Body of pancreas (tissue), 2 donors: Measurements from ENCODE around the gene YBX1. TPM values are rescaled to one million over a fixed set of nuclear protein-coding genes. Genes with fewer than 3 reads are reported as not detected.

Source experiments
- total RNA-seq, 2 donors: library from RNA; depleted of rRNA; stranded (reverse); fragments of >200 nt; gene quantifications; one replicate each; pipeline ENCODE4 v1.1.0, GENCODE V29; 2016

The YBX1 gene
- total RNA-seq, 2 donors from 2014 or later = 131 to 170 TPM

Other genes with a start within 250 kb of the YBX1 start
- gene ZMYND12, start 226.4 kb upstream of the YBX1 start, total RNA-seq = 1 to 10 TPM; 1.0 to 1.3 TPM
- 10 to 100 TPM; 25.9 to 27.4 TPM for gene PPCS, start 225.9 kb upstream of the YBX1 start, total RNA-seq
- gene CCDC30, start 219.1 kb upstream of the YBX1 start, total RNA-seq = 1 to 10 TPM; 2.3 to 8.9 TPM
- 1 to 10 TPM; 4.6 to 7.8 TPM for gene PPIH, start 24.0 kb upstream of the YBX1 start, total RNA-seq
- not detected for gene CLDN19, start 57.8 kb downstream of the YBX1 start, total RNA-seq
- gene P3H1, start 84.6 kb downstream of the YBX1 start, total RNA-seq = 10 to 100 TPM; 16.9 to 34.9 TPM
- 1 to 10 TPM; 2.0 to 2.1 TPM for gene C1orf50, start 84.8 kb downstream of the YBX1 start, total RNA-seq
- gene TMEM269, start 102.6 kb downstream of the YBX1 start, total RNA-seq = not detected
- gene ERMAP, start 134.7 kb downstream of the YBX1 start, total RNA-seq = 10 to 100 TPM in 1 of 2 donors, 1 to 10 TPM in 1; 8.8 to 11.9 TPM
- gene SVBP, start 135.0 kb downstream of the YBX1 start, total RNA-seq = 10 to 100 TPM; 12.2 to 12.5 TPM
- 10 to 100 TPM in 1 of 2 donors, 1 to 10 TPM in 1; 6.7 to 12.9 TPM for gene ZNF691, start 164.2 kb downstream of the YBX1 start, total RNA-seq